GM10266 (cell line): ENCODE results near the gene BBS2.

Experiments
- DNase-seq: peaks from one replicate; pipeline ENCODE4 v3.0.0; 2012; ENCODE audit errors: extremely low spot score
- TF ChIP-seq, protein P1 (sequence below): IDR thresholded peaks from 2 replicates; pipeline ENCODE4 v1.5.1; 2012; ENCODE audit warnings: mild to moderate bottlenecking, low read depth; ENCODE audit not compliant: control insufficient read depth, insufficient read depth; ENCODE audit errors: missing control alignments

Gene BBS2, protein sequence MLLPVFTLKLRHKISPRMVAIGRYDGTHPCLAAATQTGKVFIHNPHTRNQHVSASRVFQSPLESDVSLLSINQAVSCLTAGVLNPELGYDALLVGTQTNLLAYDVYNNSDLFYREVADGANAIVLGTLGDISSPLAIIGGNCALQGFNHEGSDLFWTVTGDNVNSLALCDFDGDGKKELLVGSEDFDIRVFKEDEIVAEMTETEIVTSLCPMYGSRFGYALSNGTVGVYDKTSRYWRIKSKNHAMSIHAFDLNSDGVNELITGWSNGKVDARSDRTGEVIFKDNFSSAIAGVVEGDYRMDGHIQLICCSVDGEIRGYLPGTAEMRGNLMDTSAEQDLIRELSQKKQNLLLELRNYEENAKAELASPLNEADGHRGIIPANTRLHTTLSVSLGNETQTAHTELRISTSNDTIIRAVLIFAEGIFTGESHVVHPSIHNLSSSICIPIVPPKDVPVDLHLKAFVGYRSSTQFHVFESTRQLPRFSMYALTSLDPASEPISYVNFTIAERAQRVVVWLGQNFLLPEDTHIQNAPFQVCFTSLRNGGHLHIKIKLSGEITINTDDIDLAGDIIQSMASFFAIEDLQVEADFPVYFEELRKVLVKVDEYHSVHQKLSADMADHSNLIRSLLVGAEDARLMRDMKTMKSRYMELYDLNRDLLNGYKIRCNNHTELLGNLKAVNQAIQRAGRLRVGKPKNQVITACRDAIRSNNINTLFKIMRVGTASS

DNA sequence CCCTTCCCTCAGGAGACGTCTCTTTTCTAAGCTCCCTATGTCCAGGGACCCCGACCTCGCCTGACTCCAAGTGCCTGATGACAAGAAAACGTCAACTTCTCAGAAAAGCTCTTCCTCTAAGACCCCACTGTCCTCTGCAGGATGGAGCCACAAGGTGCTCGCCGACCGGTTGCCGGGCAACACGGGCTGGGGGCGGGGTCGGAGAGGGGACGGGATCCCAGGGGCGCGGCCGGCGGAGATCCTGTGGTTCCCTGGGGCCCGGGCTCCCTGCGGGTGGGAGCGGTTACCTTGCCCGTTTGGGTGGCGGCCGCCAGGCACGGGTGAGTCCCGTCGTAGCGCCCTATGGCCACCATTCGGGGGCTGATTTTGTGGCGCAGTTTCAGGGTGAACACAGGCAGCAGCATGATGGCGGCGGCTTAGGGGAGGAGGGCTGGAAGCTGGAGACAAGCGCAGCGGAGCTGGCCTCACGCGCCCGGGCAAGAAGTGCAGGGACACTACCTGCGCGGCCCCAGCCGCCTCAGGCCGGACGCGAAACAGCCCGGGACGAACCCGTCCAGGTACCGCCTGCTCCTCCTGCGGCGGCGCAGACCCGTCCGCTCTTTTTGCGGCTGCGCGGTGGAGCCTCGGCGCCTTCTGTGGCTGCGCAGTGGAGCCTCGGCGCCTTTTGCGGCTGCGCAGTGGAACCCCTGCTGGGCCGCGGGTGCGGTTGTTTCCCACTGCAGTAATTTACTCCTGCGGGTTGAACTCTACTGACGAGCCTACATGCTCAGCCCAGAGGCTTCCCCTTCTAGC, at the start of gene BBS2:
Gene BBS2, minus strand, starts transcription at position 566 of the 792 bp plus-strand sequence. Its CDS starts 162 bp downstream, at position 404.
- TF ChIP-seq, protein P1, sequence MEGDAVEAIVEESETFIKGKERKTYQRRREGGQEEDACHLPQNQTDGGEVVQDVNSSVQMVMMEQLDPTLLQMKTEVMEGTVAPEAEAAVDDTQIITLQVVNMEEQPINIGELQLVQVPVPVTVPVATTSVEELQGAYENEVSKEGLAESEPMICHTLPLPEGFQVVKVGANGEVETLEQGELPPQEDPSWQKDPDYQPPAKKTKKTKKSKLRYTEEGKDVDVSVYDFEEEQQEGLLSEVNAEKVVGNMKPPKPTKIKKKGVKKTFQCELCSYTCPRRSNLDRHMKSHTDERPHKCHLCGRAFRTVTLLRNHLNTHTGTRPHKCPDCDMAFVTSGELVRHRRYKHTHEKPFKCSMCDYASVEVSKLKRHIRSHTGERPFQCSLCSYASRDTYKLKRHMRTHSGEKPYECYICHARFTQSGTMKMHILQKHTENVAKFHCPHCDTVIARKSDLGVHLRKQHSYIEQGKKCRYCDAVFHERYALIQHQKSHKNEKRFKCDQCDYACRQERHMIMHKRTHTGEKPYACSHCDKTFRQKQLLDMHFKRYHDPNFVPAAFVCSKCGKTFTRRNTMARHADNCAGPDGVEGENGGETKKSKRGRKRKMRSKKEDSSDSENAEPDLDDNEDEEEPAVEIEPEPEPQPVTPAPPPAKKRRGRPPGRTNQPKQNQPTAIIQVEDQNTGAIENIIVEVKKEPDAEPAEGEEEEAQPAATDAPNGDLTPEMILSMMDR: no peak
- peak; percentile 90 for DNase-seq

DNA sequence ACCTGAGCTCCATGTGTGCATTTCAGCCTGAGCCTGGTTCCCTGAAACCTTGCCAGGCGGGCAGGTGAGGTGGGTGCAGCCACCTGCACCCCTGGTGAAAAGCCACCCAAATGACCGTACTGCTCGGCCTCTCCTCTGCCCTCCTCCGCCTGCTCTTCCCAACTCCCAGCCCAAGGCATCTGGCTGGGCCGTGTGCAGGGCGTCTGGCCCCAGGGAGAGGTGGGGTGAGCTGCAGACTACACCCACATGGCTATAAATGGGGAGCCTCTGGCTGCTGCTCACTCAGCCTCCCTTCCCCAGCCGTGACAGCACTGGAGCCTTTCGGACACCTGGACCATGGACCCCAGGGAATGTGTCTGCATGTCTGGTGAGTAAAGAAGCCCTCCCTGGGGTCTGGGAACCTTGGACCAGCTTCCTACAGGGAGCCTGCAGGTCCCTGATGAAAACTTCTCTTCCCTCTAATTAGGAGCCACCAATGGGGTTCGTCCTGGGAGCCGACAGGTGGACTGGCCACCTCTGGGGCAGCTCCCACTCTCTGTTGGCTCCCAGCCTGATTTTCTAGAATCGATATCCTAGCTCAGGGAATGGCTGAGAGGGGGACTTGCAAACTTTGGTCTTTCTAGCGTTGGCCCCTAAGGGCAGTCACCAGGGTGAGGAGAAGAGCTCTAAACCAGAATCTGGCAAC, 45.1 kb upstream of the BBS2 start, which contains the start of gene MT4:
Gene MT4, plus strand, starts transcription at position 281 of the 685 bp plus-strand sequence. Its CDS starts 56 bp downstream, at position 337.
- no peak for DNase-seq
- TF ChIP-seq, protein P1: no peak

DNA sequence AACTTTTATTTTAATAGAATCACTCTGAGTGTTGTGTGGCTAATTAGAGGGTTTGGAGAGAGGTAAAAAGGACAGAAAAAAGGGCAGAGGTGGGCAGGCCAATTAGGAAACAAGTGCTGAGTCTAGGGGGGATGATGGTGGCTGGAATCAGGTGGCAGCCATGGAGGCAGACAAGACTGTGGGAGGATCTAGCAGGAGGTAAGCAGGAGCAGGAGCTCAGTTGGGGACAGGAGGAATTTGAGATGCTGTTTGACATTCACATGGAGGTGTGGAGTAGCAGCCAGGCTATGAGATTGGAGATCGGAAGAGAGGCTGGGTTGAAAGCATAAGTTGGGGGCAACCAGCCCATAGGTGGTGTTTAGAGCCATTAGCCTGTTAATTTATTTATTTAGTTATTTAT, 41.3 kb upstream of the BBS2 start:
- TF ChIP-seq, protein P1: no peak
- DNase-seq: no peak

DNA sequence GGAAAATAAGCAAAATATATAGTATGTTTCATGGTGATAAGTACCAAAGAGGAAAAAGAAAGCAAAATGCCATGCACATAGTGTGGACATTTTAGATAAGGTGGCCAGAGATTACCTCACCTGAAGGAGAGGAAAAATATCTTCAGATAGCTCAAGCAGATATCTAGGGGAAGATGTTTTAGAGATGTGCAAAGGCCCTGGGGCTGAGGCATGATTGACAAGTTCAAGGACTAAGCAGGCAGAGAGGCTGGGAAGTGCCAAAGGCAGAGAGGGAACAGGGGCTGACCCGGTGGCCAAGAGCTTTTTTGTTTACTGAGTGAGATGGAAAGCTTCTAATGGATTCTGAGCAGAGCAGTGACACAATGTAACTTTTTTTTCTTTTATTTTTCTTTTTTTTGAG, 40.6 kb upstream of the BBS2 start:
- TF ChIP-seq, protein P1: no peak
- no peak for DNase-seq

DNA sequence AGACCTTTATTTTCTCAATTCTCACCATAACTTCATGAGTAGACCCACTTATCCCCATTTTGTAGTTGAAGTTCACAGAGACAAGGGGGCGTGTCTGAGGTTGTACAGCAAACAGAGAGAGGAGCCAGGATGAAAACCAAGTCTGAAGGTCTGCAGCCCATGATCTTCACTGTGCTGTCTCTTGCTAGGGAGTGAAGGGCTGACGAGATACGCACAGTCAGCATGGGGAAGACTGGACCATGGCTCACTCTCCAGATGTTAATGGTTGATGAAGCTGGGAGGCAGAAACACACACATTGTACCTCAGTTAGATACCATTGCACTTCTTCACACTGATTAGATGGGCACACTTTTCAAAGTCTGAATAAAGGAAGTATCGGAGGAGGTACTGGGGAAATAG, 39.3 kb upstream of the BBS2 start:
- no peak for DNase-seq
- TF ChIP-seq, protein P1: no peak

DNA sequence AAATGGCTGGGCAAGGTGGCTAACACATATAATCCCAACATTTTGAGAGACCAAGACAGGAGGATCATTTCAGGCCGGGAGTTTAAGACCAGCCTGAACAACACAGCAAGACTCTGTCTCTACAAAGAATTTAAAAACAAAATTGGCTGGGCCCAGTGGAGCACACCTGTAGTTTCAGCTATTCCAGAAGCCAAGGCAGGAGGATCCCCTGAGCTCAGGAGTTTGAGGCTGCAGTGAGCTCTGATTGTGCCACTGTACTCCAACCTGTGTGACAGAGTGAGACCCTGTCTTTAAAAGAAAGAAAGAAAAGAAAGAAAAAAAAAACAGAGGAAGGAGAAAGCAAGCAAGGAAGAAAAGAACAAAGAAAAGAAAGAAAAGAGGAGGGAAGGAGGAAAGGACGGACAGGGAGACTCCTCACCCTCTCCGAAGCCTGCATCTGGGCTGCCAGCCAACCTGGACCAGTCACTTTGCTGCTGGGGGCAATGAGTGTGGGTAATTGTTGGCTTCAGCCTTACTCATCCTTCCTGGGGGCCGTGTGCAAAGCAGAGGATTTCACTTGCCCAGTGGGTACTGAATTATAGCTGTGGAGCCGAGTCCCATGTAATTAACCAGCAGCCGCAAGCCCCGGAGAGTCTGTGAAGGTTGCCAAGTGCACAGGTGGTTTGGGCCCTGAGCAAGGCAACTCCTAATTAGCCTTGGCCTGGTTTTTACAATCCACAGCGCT, 38.4 kb upstream of the BBS2 start:
- TF ChIP-seq, protein P1: no peak
- DNase-seq: no peak
